ENCODE measurements around the gene SCTR. TPM values are rescaled to one million over a fixed set of nuclear protein-coding genes. Genes with fewer than 3 reads are reported as not detected.

SCTR gene
- polyA plus RNA-seq, 3 donors: not detected

GRCh38 chr2:119451336-119452050 is 72.8 kb downstream of the SCTR start:
- Histone ChIP-seq H3K79me2 (ENCODE audit: insufficient read depth, low read length) (no peaks in the 10 kb centered on the region), H3K4me3 (replicated peaks in 1 of 3; ENCODE audit: low read depth in 2 of 3, low read length in 3 of 3) (no peak overlapping the region), H3K4me2 (replicated peaks; ENCODE audit: extremely low read depth, low read length, poor library complexity, severe bottlenecking) (no peak overlapping the region), H2AFZ (ENCODE audit: insufficient read depth, low read depth, low read length, poor library complexity, severe bottlenecking) (no peak overlapping the region), H3K4me1 (ENCODE audit: control insufficient read depth in 1 of 2, insufficient read depth in 2 of 2, low read length in 2 of 2) (no peaks in the 10 kb centered on the region), H3K9ac (ENCODE audit: insufficient read depth, low read length, poor library complexity, severe bottlenecking) (no peak overlapping the region), H3K9me3 (replicated peaks in 1 of 2; ENCODE audit: control insufficient read depth in 1 of 2, insufficient read depth in 1 of 2, low read length in 2 of 2) (no peaks in the 10 kb centered on the region), H3K27ac (ENCODE audit: low read depth in 1 of 2, low read length in 2 of 2) (no peak overlapping the region), H3K27me3 (ENCODE audit: control insufficient read depth in 2 of 2, insufficient read depth in 2 of 2, low read length in 2 of 2) (no peaks in the 10 kb centered on the region), H3K36me3 (replicated peaks in 1 of 2; ENCODE audit: control insufficient read depth in 1 of 2, insufficient read depth in 2 of 2, low read length in 2 of 2) (no peaks in the 10 kb centered on the region), H4K20me1 (ENCODE audit: insufficient read depth, low read length) (no peaks in the 10 kb centered on the region)
- no peaks in the 10 kb centered on the region for H3K36me3 Mint-ChIP-seq
- TF ChIP-seq, protein P1, sequence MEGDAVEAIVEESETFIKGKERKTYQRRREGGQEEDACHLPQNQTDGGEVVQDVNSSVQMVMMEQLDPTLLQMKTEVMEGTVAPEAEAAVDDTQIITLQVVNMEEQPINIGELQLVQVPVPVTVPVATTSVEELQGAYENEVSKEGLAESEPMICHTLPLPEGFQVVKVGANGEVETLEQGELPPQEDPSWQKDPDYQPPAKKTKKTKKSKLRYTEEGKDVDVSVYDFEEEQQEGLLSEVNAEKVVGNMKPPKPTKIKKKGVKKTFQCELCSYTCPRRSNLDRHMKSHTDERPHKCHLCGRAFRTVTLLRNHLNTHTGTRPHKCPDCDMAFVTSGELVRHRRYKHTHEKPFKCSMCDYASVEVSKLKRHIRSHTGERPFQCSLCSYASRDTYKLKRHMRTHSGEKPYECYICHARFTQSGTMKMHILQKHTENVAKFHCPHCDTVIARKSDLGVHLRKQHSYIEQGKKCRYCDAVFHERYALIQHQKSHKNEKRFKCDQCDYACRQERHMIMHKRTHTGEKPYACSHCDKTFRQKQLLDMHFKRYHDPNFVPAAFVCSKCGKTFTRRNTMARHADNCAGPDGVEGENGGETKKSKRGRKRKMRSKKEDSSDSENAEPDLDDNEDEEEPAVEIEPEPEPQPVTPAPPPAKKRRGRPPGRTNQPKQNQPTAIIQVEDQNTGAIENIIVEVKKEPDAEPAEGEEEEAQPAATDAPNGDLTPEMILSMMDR (IDR thresholded peaks at IDR 0.05): no peak
- H3K9me3 Mint-ChIP-seq: no peaks in the 10 kb centered on the region
- intact Hi-C loops (cut with micrococcal nuclease): no loop called here
- no peak overlapping the region for H3K27ac Mint-ChIP-seq
- H3K4me3 Mint-ChIP-seq: no peak overlapping the region
- DNase-seq: no peak
- H3K27me3 Mint-ChIP-seq (ENCODE audit: low read depth in 3 of 3): peaks cover 14 to 19% (median 18%) of the 10 kb centered on the region in 3 donors
- WGBS (ENCODE audit: insufficient coverage): 92% methylated on average over 7 of the region's 9 CpGs
- no peaks in the 10 kb centered on the region for H3K4me1 Mint-ChIP-seq

GRCh38 chr2:119449521-119449920 is 74.8 kb downstream of the SCTR start:
- DNase-seq: no peak
- Mint-ChIP-seq H3K36me3 (no peaks in the 10 kb centered on the region), H3K9me3 (peaks cover 0 to 2% (median 0%) of the 10 kb centered on the region in 7 donors), H3K27ac (no peak overlapping the region), H3K4me1 (no peaks in the 10 kb centered on the region), H3K27me3 (ENCODE audit: low read depth in 3 of 3) (peaks cover 8 to 11% (median 9%) of the 10 kb centered on the region in 3 donors), H3K4me3 (no peak overlapping the region)
- H2AFZ ChIP-seq (ENCODE audit: insufficient read depth, low read depth, low read length, poor library complexity, severe bottlenecking): no peak overlapping the region
- H4K20me1 ChIP-seq (ENCODE audit: insufficient read depth, low read length): no peaks in the 10 kb centered on the region
- no peaks in the 10 kb centered on the region for H3K79me2 ChIP-seq (ENCODE audit: insufficient read depth, low read length)
- H3K9ac ChIP-seq (ENCODE audit: insufficient read depth, low read length, poor library complexity, severe bottlenecking): no peak overlapping the region
- TF ChIP-seq, protein P1 (IDR thresholded peaks at IDR 0.05): no peak
- H3K9me3 ChIP-seq (replicated peaks in 1 of 2; ENCODE audit: control insufficient read depth in 1 of 2, insufficient read depth in 1 of 2, low read length in 2 of 2): no peaks in the 10 kb centered on the region
- H3K36me3 ChIP-seq (replicated peaks in 1 of 2; ENCODE audit: control insufficient read depth in 1 of 2, insufficient read depth in 2 of 2, low read length in 2 of 2): no peaks in the 10 kb centered on the region
- no peak overlapping the region for H3K4me3 ChIP-seq (replicated peaks in 1 of 3; ENCODE audit: low read depth in 2 of 3, low read length in 3 of 3)
- no peaks in the 10 kb centered on the region for H3K27me3 ChIP-seq (ENCODE audit: control insufficient read depth in 2 of 2, insufficient read depth in 2 of 2, low read length in 2 of 2)
- intact Hi-C loops (cut with micrococcal nuclease): no loop called here
- H3K27ac ChIP-seq (ENCODE audit: low read depth in 1 of 2, low read length in 2 of 2): no peak overlapping the region
- WGBS (ENCODE audit: insufficient coverage): 100% methylated on average over 2 of the region's 3 CpGs
- no peak overlapping the region for H3K4me2 ChIP-seq (replicated peaks; ENCODE audit: extremely low read depth, low read length, poor library complexity, severe bottlenecking)
- H3K4me1 ChIP-seq (ENCODE audit: control insufficient read depth in 1 of 2, insufficient read depth in 2 of 2, low read length in 2 of 2): no peaks in the 10 kb centered on the region

Measured in CD14-positive monocyte (primary cell).